GM21390 (cell line): Measurements from ENCODE around the gene LTB4R.

Experiments
- ATAC-seq: cut with Tn5 transposase; IDR thresholded peaks from one replicate; pipeline ENCODE4 v1.9.1; 2021; ENCODE audit not compliant: unreplicated experiment

The LTB4R gene, protein sequence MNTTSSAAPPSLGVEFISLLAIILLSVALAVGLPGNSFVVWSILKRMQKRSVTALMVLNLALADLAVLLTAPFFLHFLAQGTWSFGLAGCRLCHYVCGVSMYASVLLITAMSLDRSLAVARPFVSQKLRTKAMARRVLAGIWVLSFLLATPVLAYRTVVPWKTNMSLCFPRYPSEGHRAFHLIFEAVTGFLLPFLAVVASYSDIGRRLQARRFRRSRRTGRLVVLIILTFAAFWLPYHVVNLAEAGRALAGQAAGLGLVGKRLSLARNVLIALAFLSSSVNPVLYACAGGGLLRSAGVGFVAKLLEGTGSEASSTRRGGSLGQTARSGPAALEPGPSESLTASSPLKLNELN

DNA sequence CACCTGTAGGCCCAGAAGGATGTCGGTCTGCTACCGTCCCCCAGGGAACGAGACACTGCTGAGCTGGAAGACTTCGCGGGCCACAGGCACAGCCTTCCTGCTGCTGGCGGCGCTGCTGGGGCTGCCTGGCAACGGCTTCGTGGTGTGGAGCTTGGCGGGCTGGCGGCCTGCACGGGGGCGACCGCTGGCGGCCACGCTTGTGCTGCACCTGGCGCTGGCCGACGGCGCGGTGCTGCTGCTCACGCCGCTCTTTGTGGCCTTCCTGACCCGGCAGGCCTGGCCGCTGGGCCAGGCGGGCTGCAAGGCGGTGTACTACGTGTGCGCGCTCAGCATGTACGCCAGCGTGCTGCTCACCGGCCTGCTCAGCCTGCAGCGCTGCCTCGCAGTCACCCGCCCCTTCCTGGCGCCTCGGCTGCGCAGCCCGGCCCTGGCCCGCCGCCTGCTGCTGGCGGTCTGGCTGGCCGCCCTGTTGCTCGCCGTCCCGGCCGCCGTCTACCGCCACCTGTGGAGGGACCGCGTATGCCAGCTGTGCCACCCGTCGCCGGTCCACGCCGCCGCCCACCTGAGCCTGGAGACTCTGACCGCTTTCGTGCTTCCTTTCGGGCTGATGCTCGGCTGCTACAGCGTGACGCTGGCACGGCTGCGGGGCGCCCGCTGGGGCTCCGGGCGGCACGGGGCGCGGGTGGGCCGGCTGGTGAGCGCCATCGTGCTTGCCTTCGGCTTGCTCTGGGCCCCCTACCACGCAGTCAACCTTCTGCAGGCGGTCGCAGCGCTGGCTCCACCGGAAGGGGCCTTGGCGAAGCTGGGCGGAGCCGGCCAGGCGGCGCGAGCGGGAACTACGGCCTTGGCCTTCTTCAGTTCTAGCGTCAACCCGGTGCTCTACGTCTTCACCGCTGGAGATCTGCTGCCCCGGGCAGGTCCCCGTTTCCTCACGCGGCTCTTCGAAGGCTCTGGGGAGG lies at the start of gene LTB4R:
LTB4R (plus strand) TSS at position 857 of the 959 bp plus-strand sequence. CDS start 4,150 bp downstream, outside the sequence.
- peak; percentile 53 for ATAC-seq

DNA sequence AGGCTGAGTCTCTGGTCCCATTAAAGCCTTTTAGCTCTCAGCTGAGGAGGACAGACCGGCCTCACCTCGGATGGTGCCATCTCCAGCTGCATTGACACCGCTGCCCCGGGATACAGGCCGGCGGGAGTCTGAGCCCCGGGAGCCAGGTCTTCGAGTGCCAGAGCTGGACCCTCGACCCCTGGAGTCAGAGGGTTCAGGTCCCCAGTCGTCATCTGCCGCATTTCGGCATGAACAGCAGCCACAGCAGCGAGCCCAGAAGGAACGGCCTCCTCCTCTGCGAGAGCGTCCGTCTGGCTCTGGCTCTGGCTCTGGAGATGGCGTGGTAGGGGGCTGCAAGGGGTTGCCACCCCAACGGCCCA lies 49.4 kb upstream of the LTB4R start:
- no peak for ATAC-seq

DNA sequence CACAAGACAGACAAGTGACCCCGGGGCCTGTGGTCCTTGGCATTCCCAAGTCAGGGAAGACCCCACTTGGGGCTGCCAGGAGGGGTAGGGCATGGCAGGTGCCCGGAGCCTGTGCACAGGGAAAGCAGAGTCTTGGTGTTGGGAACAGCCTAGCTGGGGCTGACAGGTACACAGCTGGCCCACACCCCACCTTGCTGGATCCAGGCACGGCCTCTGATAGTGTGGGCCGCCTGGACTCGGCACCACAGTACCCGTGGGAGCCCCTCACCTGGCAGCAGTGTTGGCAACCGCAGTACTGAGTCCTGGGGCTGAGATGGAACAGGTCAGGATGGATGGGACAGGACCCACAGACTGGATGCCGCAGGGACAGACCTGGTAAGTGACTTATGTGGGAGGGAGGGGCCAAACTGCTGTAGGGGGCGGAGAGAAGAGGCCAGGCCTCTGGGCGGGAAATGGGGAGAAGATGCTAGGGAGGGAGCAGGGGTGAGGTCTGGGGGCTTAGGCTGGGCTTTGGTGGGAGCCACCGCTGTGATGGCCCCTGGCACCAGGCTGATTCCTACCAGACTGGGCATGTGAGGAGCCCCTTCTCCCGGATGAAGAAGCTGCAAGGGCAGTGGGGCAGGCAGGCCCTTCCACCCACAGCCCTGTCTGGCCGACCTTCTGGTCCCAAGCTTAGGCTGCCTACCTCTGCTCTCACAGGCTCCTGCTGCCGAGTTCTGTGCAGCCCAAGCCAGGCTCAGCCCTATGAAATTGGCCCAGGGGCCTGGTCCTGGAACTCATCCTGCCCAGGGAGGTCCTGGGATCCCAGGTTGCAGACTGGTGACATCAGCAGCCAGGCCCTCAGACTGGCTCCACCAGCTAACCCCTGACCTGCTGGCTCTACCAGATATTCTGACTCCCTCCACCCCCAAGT lies 48.2 kb upstream of the LTB4R start, which contains the start of gene TGM1:
TGM1 (minus strand) TSS at position 357 of the 913 bp plus-strand sequence. CDS start 825 bp downstream, outside the sequence.
- ATAC-seq, result no peak

DNA sequence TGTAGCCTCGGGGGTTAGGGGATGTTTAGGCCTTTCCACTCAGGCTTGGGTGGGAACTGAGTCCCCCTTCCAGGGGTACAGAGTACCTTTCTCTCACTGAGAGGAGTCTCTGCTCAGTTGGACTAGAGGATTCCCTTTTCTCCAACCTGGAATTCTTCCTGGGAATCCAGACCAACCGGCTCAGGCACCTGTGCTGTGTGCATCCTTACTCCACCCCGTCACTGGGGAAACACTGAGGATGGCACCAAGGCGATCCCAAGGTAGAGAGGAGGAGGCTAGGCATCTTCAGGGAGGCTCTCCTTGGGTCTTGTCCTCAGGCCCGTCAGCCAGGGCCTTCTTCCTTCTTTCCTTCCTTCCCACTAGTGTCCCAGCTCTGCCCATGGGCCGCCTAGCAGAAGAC lies 47.5 kb upstream of the LTB4R start:
- ATAC-seq, result no peak

DNA sequence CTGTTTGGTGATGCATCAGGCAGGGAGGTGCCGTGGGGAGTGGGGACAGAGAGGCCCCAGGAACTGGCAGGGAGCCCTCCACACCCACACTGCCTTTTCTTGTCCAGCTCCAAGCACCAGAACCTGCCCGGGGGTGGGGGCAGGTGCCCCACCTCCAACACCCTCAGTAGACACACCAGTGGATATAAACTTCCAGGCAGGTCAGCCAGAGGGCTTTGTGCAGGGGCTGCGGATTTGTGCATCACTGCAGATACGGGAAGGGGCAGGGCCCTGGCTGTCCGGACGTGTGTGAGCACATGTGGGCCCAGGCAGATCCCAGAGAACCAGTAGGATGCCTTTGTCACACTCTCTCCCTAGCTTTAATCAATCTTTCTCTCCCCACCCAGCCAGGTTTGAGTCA lies 47.0 kb upstream of the LTB4R start:
- ATAC-seq, result no peak

DNA sequence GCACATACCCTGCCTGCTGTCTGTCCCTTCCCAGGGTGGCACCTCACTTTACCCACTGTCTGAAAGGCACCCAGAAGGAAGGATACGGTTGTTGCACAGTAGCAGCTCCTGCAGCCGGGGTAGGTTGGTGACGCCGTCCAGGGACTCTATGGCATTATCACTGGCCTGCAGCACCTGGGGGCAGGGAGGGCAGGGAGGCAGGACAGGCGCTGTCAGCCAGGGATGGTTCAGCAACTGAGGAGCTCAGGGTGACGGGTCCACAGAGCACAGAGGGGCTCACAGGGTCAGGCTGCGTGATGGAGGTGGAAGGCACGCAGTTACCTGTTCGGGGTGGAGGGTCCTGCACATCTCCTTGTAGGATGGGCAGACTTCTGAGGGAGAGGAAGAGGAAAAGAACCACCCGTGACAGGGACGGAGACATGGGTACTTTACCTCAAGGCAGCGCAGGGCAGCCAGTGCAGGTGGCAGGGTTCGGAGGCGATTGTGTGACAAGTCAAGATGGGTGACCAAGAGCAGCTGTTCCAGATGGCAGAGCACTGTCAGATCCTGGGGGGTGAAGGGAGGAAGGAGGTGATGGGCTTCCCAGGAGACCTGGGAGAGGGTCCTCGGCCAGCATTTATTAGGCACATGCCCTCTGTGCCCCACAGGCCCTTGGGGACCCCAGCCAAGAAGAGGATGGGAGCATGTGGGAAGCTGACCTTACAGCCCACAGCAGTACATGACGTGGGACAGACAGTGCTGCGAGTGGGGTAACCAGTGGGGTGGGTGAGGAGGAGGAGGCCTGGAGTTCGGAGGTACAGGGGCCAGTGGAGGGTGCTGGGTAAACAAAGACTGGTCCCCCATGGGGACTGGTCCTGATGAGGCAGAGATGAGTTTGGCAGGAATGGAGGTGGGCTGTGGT lies 44.7 kb upstream of the LTB4R start:
- no peak for ATAC-seq

DNA sequence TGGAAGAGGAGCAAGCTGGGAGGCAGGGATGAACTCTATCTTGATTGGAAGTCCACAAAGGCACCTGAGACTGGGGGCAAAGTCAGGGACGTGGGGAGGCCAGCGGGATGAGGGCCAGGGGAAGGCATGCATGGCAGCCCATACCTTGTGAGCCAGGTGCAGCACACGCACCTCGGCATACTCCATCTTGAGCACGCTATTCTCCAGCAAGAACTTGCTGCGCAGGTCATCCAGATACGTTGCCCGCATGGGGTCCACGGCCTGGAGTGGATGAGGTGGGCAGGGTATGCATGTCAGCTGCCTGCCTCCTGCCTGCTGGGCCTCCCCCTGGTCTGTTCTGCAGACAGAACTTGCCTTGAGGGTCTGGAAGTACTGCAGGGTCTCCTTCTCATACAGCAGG lies 43.8 kb upstream of the LTB4R start:
- ATAC-seq, result no peak

DNA sequence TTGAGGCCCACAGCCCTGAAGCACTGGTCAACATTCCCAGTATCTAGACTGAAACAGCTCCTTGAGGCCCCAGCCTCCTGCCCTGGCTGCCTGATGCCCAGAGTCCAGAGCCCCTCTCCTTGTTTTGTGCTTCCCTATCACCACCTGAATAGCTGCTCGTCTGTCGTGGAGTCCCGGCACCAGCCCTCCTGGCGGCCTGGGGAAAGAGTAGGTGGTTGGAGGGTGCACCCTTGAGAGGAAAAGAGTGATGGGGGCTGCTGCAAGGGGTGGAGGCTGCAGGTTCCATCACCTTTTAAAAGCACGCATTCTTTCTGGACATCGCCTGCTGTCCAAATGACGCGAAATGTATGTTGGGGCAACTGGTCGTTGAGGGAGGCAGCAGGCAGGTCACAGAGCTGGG lies 43.1 kb upstream of the LTB4R start:
- ATAC-seq, result no peak

DNA sequence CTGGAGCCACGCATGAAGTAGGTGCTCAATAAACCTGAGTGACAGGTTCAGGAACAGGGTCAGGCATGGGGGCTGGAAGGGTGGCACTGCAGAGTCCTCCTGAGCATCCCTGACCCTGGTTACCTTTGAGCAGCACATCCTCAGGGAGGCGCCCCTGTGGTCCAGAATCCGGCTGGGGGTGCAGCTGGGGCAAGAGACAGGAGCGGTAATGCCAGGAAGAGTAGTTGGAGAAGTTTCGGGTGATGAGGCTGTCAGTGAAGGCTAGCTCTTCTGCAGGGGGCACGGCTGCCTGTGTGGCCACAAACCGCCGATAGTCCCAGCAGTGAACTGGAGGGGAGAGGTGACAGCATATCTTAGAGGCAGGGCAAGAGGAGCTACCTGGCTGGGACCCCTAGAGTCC lies 41.9 kb upstream of the LTB4R start:
- ATAC-seq, result no peak

DNA sequence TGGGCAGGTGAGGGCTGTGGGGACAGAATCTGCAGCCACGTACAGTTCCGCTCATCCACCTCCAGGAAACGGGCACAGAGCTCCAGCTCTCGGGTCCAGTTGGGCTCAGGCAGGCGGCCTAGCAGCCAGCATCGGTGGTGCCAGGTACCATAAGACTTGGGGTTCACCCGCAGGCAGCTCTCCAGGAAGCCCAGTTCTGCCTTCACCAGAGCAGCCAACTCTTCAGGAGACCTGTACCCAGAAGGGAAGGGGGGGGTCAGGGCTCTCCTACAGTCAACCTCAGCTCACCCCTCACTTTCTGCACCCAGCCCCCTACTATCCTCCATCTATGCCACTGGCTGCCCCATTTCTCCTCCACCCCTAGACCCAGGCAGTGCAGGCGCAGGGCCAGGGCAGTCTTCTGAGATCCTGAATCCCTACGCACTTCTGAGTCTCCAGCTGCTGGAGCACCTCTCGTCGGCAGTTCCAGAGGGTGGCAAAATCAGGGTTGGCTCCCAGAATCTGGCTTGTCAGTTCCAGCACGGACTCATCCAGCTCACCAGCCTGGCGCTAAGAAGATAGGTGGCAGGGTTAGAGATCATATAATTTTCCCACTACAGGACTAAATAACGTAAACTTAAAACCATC lies 41.3 kb upstream of the LTB4R start:
- no peak for ATAC-seq

DNA sequence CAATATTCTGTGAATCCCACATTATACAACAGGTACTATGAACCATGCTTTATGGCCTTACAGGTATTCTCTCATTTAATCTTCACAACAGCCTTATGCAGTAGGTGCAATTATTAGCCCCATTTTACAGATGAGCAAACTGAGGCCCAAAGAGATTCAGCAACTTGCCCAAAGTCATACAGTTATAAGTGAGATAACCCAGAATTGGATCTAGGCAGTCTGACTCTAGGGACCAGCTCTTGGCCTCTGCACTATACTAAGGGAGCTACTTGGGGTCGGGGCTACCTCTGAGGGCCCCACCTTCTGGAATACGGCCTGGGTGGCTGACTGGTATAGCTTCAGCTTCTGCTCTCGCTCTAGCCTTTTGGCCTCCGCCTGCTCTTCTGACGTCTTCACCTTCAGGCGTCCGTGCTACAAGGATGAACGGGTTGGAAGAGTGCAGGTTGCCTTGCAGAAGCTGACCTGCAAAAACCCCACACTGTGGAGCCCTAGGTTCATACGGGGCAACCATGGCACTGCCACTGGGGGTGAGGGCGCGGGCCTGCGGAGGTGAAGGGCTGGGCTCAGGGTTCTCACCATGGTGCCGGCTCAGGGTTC lies 40.7 kb upstream of the LTB4R start:
- ATAC-seq, result no peak

DNA sequence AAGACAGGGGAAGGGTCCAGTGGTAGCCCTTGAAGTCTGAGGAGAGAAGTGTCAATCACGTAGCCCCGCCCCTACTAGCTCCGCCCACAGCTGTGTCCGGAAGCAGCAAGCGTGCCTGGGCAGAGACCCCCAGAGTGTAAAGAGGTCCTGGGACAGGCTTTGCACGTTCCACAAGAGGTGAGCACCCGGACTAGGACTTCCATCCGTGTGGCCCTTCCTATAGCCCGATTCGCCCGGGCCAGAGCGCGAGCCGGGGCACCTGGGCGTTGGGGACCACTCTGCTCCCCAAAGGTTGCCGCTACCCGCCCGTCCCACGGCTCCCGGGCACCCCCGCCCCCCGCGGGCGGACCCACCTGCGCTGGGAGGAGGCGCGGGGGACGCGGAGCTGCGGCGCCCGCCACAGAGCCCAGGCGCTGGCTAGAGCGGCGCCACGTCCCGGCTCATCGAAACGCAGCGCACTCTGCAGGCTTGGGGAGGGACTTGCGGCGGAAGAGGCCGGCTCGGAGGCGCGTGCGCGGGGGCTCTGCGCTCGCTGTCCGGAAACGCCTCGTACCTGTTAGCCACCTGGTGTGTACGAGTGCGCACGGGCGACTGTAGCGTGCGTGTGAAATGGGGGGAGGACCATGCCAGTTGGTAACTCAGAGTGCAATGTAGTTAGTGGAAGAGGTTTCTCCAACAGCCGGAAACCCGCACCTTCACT lies 40.0 kb upstream of the LTB4R start, which contains the start of gene RABGGTA:
RABGGTA (minus strand) TSS at position 464 of the 700 bp plus-strand sequence. CDS start 482 bp downstream, outside the sequence.
- ATAC-seq, result peak; percentile 86

DNA sequence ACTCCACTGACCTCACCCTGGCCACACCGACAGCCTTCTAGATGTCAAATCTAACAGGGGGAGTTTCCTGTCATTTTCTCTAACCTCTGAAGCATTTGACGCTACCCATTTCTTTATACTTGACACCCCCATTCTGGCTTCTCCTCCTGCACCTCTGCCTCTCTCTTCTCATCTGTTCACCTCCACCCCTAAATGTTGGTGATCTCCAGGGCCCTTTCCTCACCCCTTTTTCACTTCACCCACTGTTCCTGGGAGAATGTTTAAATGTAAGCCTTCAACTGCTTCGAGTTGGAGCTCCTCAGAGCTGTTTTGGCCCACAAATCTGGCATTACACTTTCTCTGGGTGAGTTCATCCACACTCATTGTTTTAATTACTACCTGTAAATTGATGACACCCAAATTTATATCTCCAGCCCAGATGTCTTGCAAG lies 39.5 kb upstream of the LTB4R start:
- no peak for ATAC-seq

DNA sequence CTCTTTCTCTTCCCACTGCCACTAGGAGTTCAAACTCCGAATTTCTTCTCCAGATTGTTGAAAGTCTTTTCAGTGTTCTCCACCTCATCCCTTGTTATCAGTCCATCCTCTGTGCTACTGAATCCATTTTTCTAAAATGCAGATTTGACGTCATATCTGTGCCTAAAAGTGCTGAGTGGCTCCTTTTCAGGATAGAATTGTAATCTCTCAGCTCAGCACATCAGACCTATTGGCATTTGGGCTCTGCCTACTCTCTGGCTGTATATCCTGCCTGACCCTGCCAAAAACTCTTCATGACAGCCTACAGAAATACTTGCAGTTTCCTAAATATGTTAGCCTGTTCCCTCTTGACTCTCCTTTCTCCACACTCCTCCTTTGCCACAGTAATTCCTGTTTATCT lies 38.8 kb upstream of the LTB4R start:
- ATAC-seq, result no peak

DNA sequence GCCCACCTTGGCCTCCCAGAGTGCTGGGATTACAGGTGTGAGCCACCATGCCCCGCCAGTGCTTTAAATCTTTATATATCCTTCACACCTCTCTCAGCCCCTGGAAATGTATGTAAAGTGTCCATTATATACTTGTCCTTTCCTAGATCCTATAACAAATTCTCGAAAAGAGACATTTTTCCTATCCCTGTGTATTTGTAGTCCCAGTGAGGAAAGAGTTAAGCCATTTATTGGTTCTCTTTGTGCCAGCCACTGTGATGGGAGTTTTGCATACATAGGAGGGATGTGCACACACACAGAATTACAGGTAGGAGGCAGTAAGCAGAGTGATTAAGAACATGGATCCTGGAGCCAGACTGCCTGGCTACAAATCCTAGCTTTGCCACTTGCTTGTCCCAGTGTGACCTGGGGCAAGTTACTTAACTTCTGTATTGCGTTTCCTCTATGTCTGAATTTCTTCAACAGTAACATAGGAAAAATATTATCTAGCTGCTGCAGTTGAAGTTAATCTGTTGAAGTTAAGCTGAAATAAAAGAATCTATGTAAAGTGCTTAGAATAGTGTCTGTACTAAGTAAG lies 37.8 kb upstream of the LTB4R start:
- no peak for ATAC-seq

DNA sequence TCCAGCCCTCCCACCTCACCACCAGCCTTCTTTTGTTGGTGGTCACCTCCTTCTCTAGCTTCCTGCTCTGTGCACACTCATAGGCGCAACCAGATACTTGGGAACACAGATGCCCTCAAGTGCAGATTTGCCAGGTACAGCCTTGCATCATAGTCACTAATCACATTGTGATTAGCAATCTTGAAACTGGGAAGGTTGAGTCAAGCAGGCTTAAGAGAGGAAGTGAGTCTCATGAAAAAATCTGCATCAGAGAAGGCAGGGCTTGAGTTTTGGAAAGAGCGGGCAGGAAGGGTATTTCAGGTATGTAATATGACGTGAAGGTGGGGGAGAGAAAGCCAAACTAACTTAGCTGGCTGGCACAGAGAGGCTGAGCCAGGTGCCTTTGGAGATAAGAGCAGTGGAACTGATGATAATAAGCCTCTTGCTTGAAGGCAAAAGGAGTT lies 37.2 kb upstream of the LTB4R start:
- peak; percentile 39 for ATAC-seq

DNA sequence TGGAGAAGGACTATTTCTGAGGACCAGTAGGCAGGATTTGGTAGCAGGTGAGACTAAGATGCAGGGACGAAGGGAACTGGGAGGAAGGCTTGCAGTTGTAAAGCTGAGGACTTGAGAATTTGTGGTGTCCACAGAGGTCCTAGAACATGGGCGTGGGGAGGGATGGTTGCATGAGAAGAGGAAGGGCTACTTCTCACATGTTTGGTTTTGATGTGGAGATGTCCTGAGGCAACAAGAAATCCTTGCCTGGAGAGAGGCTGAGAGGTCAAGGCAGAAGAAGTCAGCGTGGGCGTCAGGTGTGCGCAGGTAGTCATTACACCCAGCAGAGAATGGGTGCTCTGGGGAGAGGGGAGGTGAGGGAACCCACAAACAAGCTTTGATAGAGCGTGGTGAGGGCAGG lies 34.2 kb upstream of the LTB4R start:
- ATAC-seq, result no peak
